SU-DHL-6 (cell line): ENCODE data around the gene LYG2.

Experiments used
- CTCF ChIP-seq: fragments of 200-600 bp; sonication (generic); IDR thresholded peaks from one replicate; pipeline ENCODE4 v1.5.1; 2017; ENCODE audit warnings: antibody characterized with exemption, mild to moderate bottlenecking, low read length, moderate library complexity; ENCODE audit not compliant: insufficient read depth, poor library complexity, severe bottlenecking
- EZH2phosphoT487 ChIP-seq: fragments of 200-600 bp; sonication (generic), shearing (Covaris generic); conservative IDR thresholded peaks from 2 replicates; pipeline ENCODE4 v1.6.1; 2018; ENCODE audit warnings: mild to moderate bottlenecking, antibody characterized with exemption, low read length, moderate library complexity, mixed read lengths

- no peak for TF ChIP-seq CTCF
- TF ChIP-seq EZH2phosphoT487 = no peak
Observed at GRCh38 chr2:99299580-99299979, 44.1 kb upstream of the LYG2 start.
